Mucosa of rectum (tissue), 2 donors: ENCODE measurements around the gene STAG1.
"Not testable (repeated sequence)": the region's sequence is repeated elsewhere in the genome, so short reads cannot be mapped to it uniquely, and the experiment has no call there.

Source experiments
- H3K27ac ChIP-seq, 2 donors: one replicate each; pipeline ENCODE4 v1.7.0; 2013; ENCODE audit warnings: inconsistent platforms in 2 of 2, low read depth in 2 of 2, low read length in 2 of 2
- H3K27me3 ChIP-seq, 2 donors: one replicate each; pipeline ENCODE4 v1.7.0; 2013; ENCODE audit warnings: low read length in 2 of 2; ENCODE audit not compliant: control insufficient read depth in 2 of 2, insufficient read depth in 2 of 2
- H3K36me3 ChIP-seq, 2 donors: one replicate each; pipeline ENCODE4 v1.7.0; 2013; ENCODE audit warnings: low read length in 2 of 2; ENCODE audit not compliant: control insufficient read depth in 2 of 2, insufficient read depth in 2 of 2
- H3K4me1 ChIP-seq, 2 donors: one replicate each; pipeline ENCODE4 v1.7.0; 2013; ENCODE audit warnings: low read length in 2 of 2, mild to moderate bottlenecking in 1 of 2; ENCODE audit not compliant: control insufficient read depth in 2 of 2, insufficient read depth in 2 of 2
- H3K4me3 ChIP-seq, 2 donors: one replicate each; pipeline ENCODE4 v1.7.0; 2013; ENCODE audit warnings: low read length in 2 of 2
- H3K9ac ChIP-seq, 2 donors: one replicate each; pipeline ENCODE4 v1.7.0; 2013; ENCODE audit warnings: low read length in 2 of 2, low read depth in 1 of 2, mild to moderate bottlenecking in 1 of 2
- H3K9me3 ChIP-seq, 2 donors: one replicate each; pipeline ENCODE4 v1.7.0; 2013; ENCODE audit warnings: low read length in 2 of 2; ENCODE audit not compliant: control insufficient read depth in 2 of 2
- donor health status: healthy.
- donor health status: Normal muscosa, but diverticular disease.

STAG1 gene

GRCh38 chr3:136583823-136584222, 168.4 kb downstream of the STAG1 start:
- H3K36me3 ChIP-seq = peaks cover 0 to 2% of the 10 kb centered on the region in 2 donors
- no peaks in the 10 kb centered on the region for H3K4me1 ChIP-seq
- H3K4me3 ChIP-seq = no peak overlapping the region
- no peak overlapping the region for H3K27ac ChIP-seq
- H3K27me3 ChIP-seq = no peaks in the 10 kb centered on the region
- H3K9me3 ChIP-seq = no peaks in the 10 kb centered on the region
- no peak overlapping the region for H3K9ac ChIP-seq

GRCh38 chr3:136577791-136578190, 174.4 kb downstream of the STAG1 start:
- Histone ChIP-seq H3K27me3 (no peaks in the 10 kb centered on the region), H3K4me1 (no peaks in the 10 kb centered on the region), H3K36me3 (no peaks in the 10 kb centered on the region), H3K9ac (no peak overlapping the region), H3K27ac (no peak overlapping the region), H3K4me3 (no peak overlapping the region), H3K9me3 (no peaks in the 10 kb centered on the region)

GRCh38 chr3:136576279-136577009, 175.7 kb downstream of the STAG1 start:
- Histone ChIP-seq H3K4me1 (no peaks in the 10 kb centered on the region), H3K4me3 (no peak overlapping the region), H3K9me3 (no peaks in the 10 kb centered on the region), H3K27ac (no peak overlapping the region), H3K36me3 (no peaks in the 10 kb centered on the region), H3K27me3 (no peaks in the 10 kb centered on the region), H3K9ac (no peak overlapping the region)

- Histone ChIP-seq H3K9me3 (no peaks in the 10 kb centered on the region), H3K4me1 (no peaks in the 10 kb centered on the region), H3K27me3 (no peaks in the 10 kb centered on the region), H3K27ac (no peak overlapping the region), H3K4me3 (no peak overlapping the region), H3K36me3 (peaks cover 0 to 7% of the 10 kb centered on the region in 2 donors), H3K9ac (no peak overlapping the region)
These were observed 184.5 kb downstream of the STAG1 start for GRCh38 chr3:136567599-136568188.

GRCh38 chr3:136564962-136565361, 187.2 kb downstream of the STAG1 start:
- not testable (repeated sequence) for H3K27ac ChIP-seq, H3K4me3 ChIP-seq, H3K9ac ChIP-seq, H3K36me3 ChIP-seq, H3K27me3 ChIP-seq, H3K4me1 ChIP-seq, H3K9me3 ChIP-seq

- Histone ChIP-seq H3K27ac (no peak overlapping the region), H3K4me3 (no peak overlapping the region), H3K9me3 (no peaks in the 10 kb centered on the region), H3K9ac (no peak overlapping the region), H3K36me3 (peaks cover 0 to under 1% of the 10 kb centered on the region in 2 donors), H3K4me1 (no peaks in the 10 kb centered on the region), H3K27me3 (no peaks in the 10 kb centered on the region)
These were observed 190.2 kb downstream of the STAG1 start for GRCh38 chr3:136562026-136562425.

GRCh38 chr3:136559896-136560295, 192.3 kb downstream of the STAG1 start:
- H3K4me3 ChIP-seq = no peak overlapping the region
- H3K9ac ChIP-seq = no peak overlapping the region
- no peaks in the 10 kb centered on the region for H3K27me3 ChIP-seq
- H3K36me3 ChIP-seq = no peaks in the 10 kb centered on the region
- H3K27ac ChIP-seq = no peak overlapping the region
- H3K9me3 ChIP-seq = no peaks in the 10 kb centered on the region
- no peaks in the 10 kb centered on the region for H3K4me1 ChIP-seq

- not testable (repeated sequence) for H3K36me3 ChIP-seq, H3K4me3 ChIP-seq, H3K4me1 ChIP-seq, H3K9ac ChIP-seq, H3K27ac ChIP-seq, H3K27me3 ChIP-seq, H3K9me3 ChIP-seq
These were observed 202.7 kb downstream of the STAG1 start for GRCh38 chr3:136549461-136549860.

- H3K4me3 ChIP-seq = no peak overlapping the region
- no peak overlapping the region for H3K9ac ChIP-seq
- no peaks in the 10 kb centered on the region for H3K36me3 ChIP-seq
- H3K4me1 ChIP-seq = no peaks in the 10 kb centered on the region
- no peaks in the 10 kb centered on the region for H3K27me3 ChIP-seq
- H3K27ac ChIP-seq = no peak overlapping the region
- H3K9me3 ChIP-seq = no peaks in the 10 kb centered on the region
These were observed 204.9 kb downstream of the STAG1 start for GRCh38 chr3:136547293-136547692.

GRCh38 chr3:136546720-136547119, 205.5 kb downstream of the STAG1 start:
- Histone ChIP-seq H3K9ac (no peak overlapping the region), H3K27me3 (no peaks in the 10 kb centered on the region), H3K36me3 (no peaks in the 10 kb centered on the region), H3K9me3 (no peaks in the 10 kb centered on the region), H3K4me3 (no peak overlapping the region), H3K27ac (no peak overlapping the region), H3K4me1 (no peaks in the 10 kb centered on the region)
